ENCODE results near the gene PROSER3. TPM values are rescaled to one million over a fixed set of nuclear protein-coding genes. Genes with fewer than 3 reads are reported as not detected.

The PROSER3 gene
- total RNA-seq, 1 experiment from 2014 or later = 1.3 TPM

- DNase-seq (ENCODE audit: low read depth, low spot score) = no peak
- in situ Hi-C loops (cut with HindIII; ENCODE audit: low pct_unique_long_range_greater_than_20kb, low sequenced_read_pairs) = no loop called here
These were observed 23.7 kb downstream of the PROSER3 start for GRCh38 chr19:35781650-35782049.

GRCh38 chr19:35782589-35782988 lies 24.6 kb downstream of the PROSER3 start:
- in situ Hi-C loops (cut with HindIII; ENCODE audit: low pct_unique_long_range_greater_than_20kb, low sequenced_read_pairs) = no loop called here

GRCh38 chr19:35783469-35784434 lies 25.8 kb downstream of the PROSER3 start:
- DNase-seq (ENCODE audit: low read depth, low spot score) = no peak
- in situ Hi-C loops (cut with HindIII; ENCODE audit: low pct_unique_long_range_greater_than_20kb, low sequenced_read_pairs) = no loop called here

More at GRCh38 chr19:35782589-35782988, 24.6 kb downstream of the PROSER3 start:
- DNase-seq (ENCODE audit: low read depth, low spot score) = no peak

- in situ Hi-C loops (cut with HindIII; ENCODE audit: low pct_unique_long_range_greater_than_20kb, low sequenced_read_pairs) = no loop called here
- DNase-seq (ENCODE audit: low read depth, low spot score) = no peak
These were observed 26.7 kb downstream of the PROSER3 start for GRCh38 chr19:35784503-35785338.

GRCh38 chr19:35785339-35785627 lies 27.3 kb downstream of the PROSER3 start:
- in situ Hi-C loops (cut with HindIII; ENCODE audit: low pct_unique_long_range_greater_than_20kb, low sequenced_read_pairs) = no loop called here
- DNase-seq (ENCODE audit: low read depth, low spot score) = no peak

- in situ Hi-C loops (cut with HindIII; ENCODE audit: low pct_unique_long_range_greater_than_20kb, low sequenced_read_pairs) = no loop called here
- DNase-seq (ENCODE audit: low read depth, low spot score) = no peak
These were observed 28.6 kb downstream of the PROSER3 start for GRCh38 chr19:35786299-35787160.

GRCh38 chr19:35787227-35787799 lies 29.3 kb downstream of the PROSER3 start:
- in situ Hi-C loops (cut with HindIII; ENCODE audit: low pct_unique_long_range_greater_than_20kb, low sequenced_read_pairs) = no loop called here

GRCh38 chr19:35788205-35788960 lies 30.4 kb downstream of the PROSER3 start:
- in situ Hi-C loops (cut with HindIII; ENCODE audit: low pct_unique_long_range_greater_than_20kb, low sequenced_read_pairs) = no loop called here
- DNase-seq (ENCODE audit: low read depth, low spot score) = no peak

More at GRCh38 chr19:35787227-35787799, 29.3 kb downstream of the PROSER3 start:
- DNase-seq (ENCODE audit: low read depth, low spot score) = no peak

GRCh38 chr19:35789195-35789977 lies 31.4 kb downstream of the PROSER3 start:
- in situ Hi-C loops (cut with HindIII; ENCODE audit: low pct_unique_long_range_greater_than_20kb, low sequenced_read_pairs) = no loop called here
- DNase-seq (ENCODE audit: low read depth, low spot score) = no peak

- in situ Hi-C loops (cut with HindIII; ENCODE audit: low pct_unique_long_range_greater_than_20kb, low sequenced_read_pairs) = no loop called here
- no peak for DNase-seq (ENCODE audit: low read depth, low spot score)
These were observed 32.3 kb downstream of the PROSER3 start for GRCh38 chr19:35789978-35790944.

GRCh38 chr19:35790981-35791813 lies 33.2 kb downstream of the PROSER3 start:
- in situ Hi-C loops (cut with HindIII; ENCODE audit: low pct_unique_long_range_greater_than_20kb, low sequenced_read_pairs) = no loop called here
- no peak for DNase-seq (ENCODE audit: low read depth, low spot score)

GRCh38 chr19:35791814-35792279 lies 33.9 kb downstream of the PROSER3 start:
- no peak for DNase-seq (ENCODE audit: low read depth, low spot score)
- in situ Hi-C loops (cut with HindIII; ENCODE audit: low pct_unique_long_range_greater_than_20kb, low sequenced_read_pairs) = no loop called here

- in situ Hi-C loops (cut with HindIII; ENCODE audit: low pct_unique_long_range_greater_than_20kb, low sequenced_read_pairs) = no loop called here
- DNase-seq (ENCODE audit: low read depth, low spot score) = no peak
These were observed 34.3 kb downstream of the PROSER3 start for GRCh38 chr19:35792312-35792711.

- in situ Hi-C loops (cut with HindIII; ENCODE audit: low pct_unique_long_range_greater_than_20kb, low sequenced_read_pairs) = no loop called here
- DNase-seq (ENCODE audit: low read depth, low spot score) = no peak
These were observed 34.9 kb downstream of the PROSER3 start for GRCh38 chr19:35792888-35793287.

Measured in SK-MEL-5 (cell line).